ENCODE results near the gene CRADD.

Gene CRADD

GRCh38 chr12:93902736-93903562 lies 225.8 kb downstream of the CRADD start:
- no peak for TF ChIP-seq TAF1 (IDR thresholded peaks at IDR 0.05; ENCODE audit: low read depth)
- TF ChIP-seq CREB1 (IDR thresholded peaks at IDR 0.05; ENCODE audit: low read depth), result no peak
- no peak for TF ChIP-seq USF1 (IDR thresholded peaks at IDR 0.05)
- no peak for TF ChIP-seq NFIC (IDR thresholded peaks at IDR 0.05)
- TF ChIP-seq YY1 (IDR thresholded peaks at IDR 0.05; ENCODE audit: low read depth), result no peak
- TF ChIP-seq EP300 (IDR thresholded peaks at IDR 0.05; ENCODE audit: borderline replicate concordance), result no peak
- TF ChIP-seq ZBTB7A (IDR thresholded peaks at IDR 0.05; ENCODE audit: low read depth), result no peak
- TF ChIP-seq REST (IDR thresholded peaks at IDR 0.05; ENCODE audit: low read depth), result no peak

GRCh38 chr12:93904124-93904523 lies 226.9 kb downstream of the CRADD start:
- no peak for TF ChIP-seq USF1 (IDR thresholded peaks at IDR 0.05)
- TF ChIP-seq FOXM1 (IDR thresholded peaks at IDR 0.05; ENCODE audit: borderline replicate concordance, low read depth), result no peak
- TF ChIP-seq EP300 (IDR thresholded peaks at IDR 0.05; ENCODE audit: borderline replicate concordance), result no peak
- no peak for TF ChIP-seq TEAD4 (IDR thresholded peaks at IDR 0.05)
- no peak for TF ChIP-seq ZBTB7A (IDR thresholded peaks at IDR 0.05; ENCODE audit: low read depth)
- TF ChIP-seq MAX (IDR thresholded peaks at IDR 0.05), result no peak
- no peak for TF ChIP-seq NFIC (IDR thresholded peaks at IDR 0.05)
- no peak for TF ChIP-seq TCF12 (IDR thresholded peaks at IDR 0.05; ENCODE audit: low read depth)
- no peak for TF ChIP-seq TAF1 (IDR thresholded peaks at IDR 0.05; ENCODE audit: low read depth)
- no peak for TF ChIP-seq RAD21 (IDR thresholded peaks at IDR 0.05; ENCODE audit: low read depth)
- no peak for TF ChIP-seq CREB1 (IDR thresholded peaks at IDR 0.05; ENCODE audit: low read depth)
- TF ChIP-seq YY1 (IDR thresholded peaks at IDR 0.05; ENCODE audit: low read depth), result no peak
- no peak for TF ChIP-seq CEBPB (IDR thresholded peaks at IDR 0.05)
- no peak for TF ChIP-seq REST (IDR thresholded peaks at IDR 0.05; ENCODE audit: low read depth)
- no peak for TF ChIP-seq EGR1 (IDR thresholded peaks at IDR 0.05)

- TF ChIP-seq YY1 (IDR thresholded peaks at IDR 0.05; ENCODE audit: low read depth) (no peak), TCF12 (IDR thresholded peaks at IDR 0.05; ENCODE audit: low read depth) (no peak), NFIC (IDR thresholded peaks at IDR 0.05) (no peak), EP300 (IDR thresholded peaks at IDR 0.05; ENCODE audit: borderline replicate concordance) (no peak), ZBTB7A (IDR thresholded peaks at IDR 0.05; ENCODE audit: low read depth) (no peak), MAX (IDR thresholded peaks at IDR 0.05) (no peak), CEBPB (IDR thresholded peaks at IDR 0.05) (no peak), CREB1 (IDR thresholded peaks at IDR 0.05; ENCODE audit: low read depth) (no peak), REST (IDR thresholded peaks at IDR 0.05; ENCODE audit: low read depth) (no peak), EGR1 (IDR thresholded peaks at IDR 0.05) (no peak), RAD21 (IDR thresholded peaks at IDR 0.05; ENCODE audit: low read depth) (no peak), FOXM1 (IDR thresholded peaks at IDR 0.05; ENCODE audit: borderline replicate concordance, low read depth) (no peak), TEAD4 (IDR thresholded peaks at IDR 0.05) (no peak), USF1 (IDR thresholded peaks at IDR 0.05) (no peak), TAF1 (IDR thresholded peaks at IDR 0.05; ENCODE audit: low read depth) (no peak)
These were observed 231.1 kb downstream of the CRADD start for GRCh38 chr12:93908264-93908663.
